GM12878 (cell line): Measurements from ENCODE around the gene CAPN10. TPM values are rescaled to one million over a fixed set of nuclear protein-coding genes. Genes with fewer than 3 reads are reported as not detected.

Experiments used
- ATAC-seq: fragments of 200-7000 bp; cut with Tn5 transposase; 3 replicates; pipeline ENCODE4 v1.9.1; 2020; ENCODE audit warnings: mild to moderate bottlenecking, moderate library complexity
- BruUV-seq: library from RNA; stranded (reverse); fragments of 400-500 nt; replicated peaks from 2 replicates; lab custom pipeline; 2021; lab: Mats Ljungman, UMichigan
- CTCF ChIA-PET: fragments of 300-600 bp; sonication (Branson Sonifier 250); formaldehyde crosslinking; extraction: SDS; loops from one replicate; lab custom pipeline; 2021; ENCODE audit warnings: inconsistent platforms; lab: Yijun Ruan, JAX
- POLR2A ChIA-PET: fragments of 350-600 bp; formaldehyde crosslinking; extraction: SDS; loops from one replicate; lab custom pipeline; 2021; ENCODE audit warnings: inconsistent platforms; lab: Charles Lee
- RAD21 ChIA-PET: fragments of 300-600 bp; sonication (Branson Sonifier 250); formaldehyde crosslinking; loops from one replicate; lab custom pipeline; 2023; ENCODE audit warnings: antibody characterized with exemption; ENCODE audit not compliant: unreplicated experiment; lab: Charles Lee
- SMC1A ChIA-PET: fragments of 300-600 bp; sonication (Branson Sonifier 250); formaldehyde crosslinking; loops from one replicate; lab custom pipeline; 2023; ENCODE audit not compliant: unreplicated experiment, uncharacterized antibody; lab: Charles Lee
- DNase-seq: peaks from one replicate; pipeline ENCODE4 v3.0.0-alpha.2; 2011; ENCODE audit warnings: low read depth, low spot score
- FAIRE-seq: peaks from 3 replicates; lab custom pipeline; 2011; peaks lifted over from hg19 to GRCh38; lab: Jason Lieb, UNC
- H2AFZ ChIP-seq: 2 replicates; pipeline ENCODE4 v1.6.0; 2011; ENCODE audit warnings: low read depth, low read length, control low read depth; ENCODE audit not compliant: control insufficient read depth
- H3K27ac ChIP-seq: 2 replicates; pipeline ENCODE4 v1.5.1; 2011; ENCODE audit warnings: control low read depth; ENCODE audit not compliant: control insufficient read depth, insufficient read depth
- H3K27me3 ChIP-seq, 2 experiments: replicated peaks in 1 of 2; 2 replicates each; pipeline versions ENCODE4 v1.6.0 to v1.6.1; 2011; ENCODE audit warnings: low read length in 1 of 2; ENCODE audit not compliant: control insufficient read depth in 2 of 2, insufficient read depth in 2 of 2
- H3K36me3 ChIP-seq, 2 experiments: 2 replicates each; pipeline ENCODE4 v1.5.1; 2011; ENCODE audit warnings: low read length in 1 of 2; ENCODE audit not compliant: control insufficient read depth in 2 of 2, insufficient read depth in 2 of 2
- H3K4me1 ChIP-seq: 2 replicates; pipeline ENCODE4 v1.6.1; 2011; ENCODE audit warnings: mild to moderate bottlenecking, low read length, moderate library complexity, mixed read lengths; ENCODE audit not compliant: control insufficient read depth, insufficient read depth
- H3K4me2 ChIP-seq: 2 replicates; pipeline ENCODE4 v1.6.0; 2011; ENCODE audit warnings: control low read depth; ENCODE audit not compliant: control insufficient read depth, insufficient read depth
- H3K4me3 ChIP-seq: fragments of 200-600 bp; sonication (generic); 2 replicates; pipeline ENCODE4 v1.5.1; 2016
- H3K79me2 ChIP-seq: 2 replicates; pipeline ENCODE4 v1.6.0; 2011; ENCODE audit warnings: low read length; ENCODE audit not compliant: control insufficient read depth, insufficient read depth
- H3K9ac ChIP-seq: 2 replicates; pipeline ENCODE4 v1.8.0; 2011; ENCODE audit warnings: low read length, control low read depth, mixed read lengths; ENCODE audit not compliant: control insufficient read depth, insufficient read depth
- H3K9me3 ChIP-seq: replicated peaks from 3 replicates; pipeline ENCODE4 v1.5.1; 2011; ENCODE audit warnings: mild to moderate bottlenecking, low read length; ENCODE audit not compliant: control insufficient read depth, insufficient read depth
- H4K20me1 ChIP-seq: 2 replicates; pipeline ENCODE4 v1.6.0; 2011; ENCODE audit not compliant: control insufficient read depth, insufficient read depth
- RELB ChIP-seq: fragments of 450-650 bp; IDR thresholded peaks from 2 replicates; pipeline ENCODE4 v1.6.1; 2017; ENCODE audit warnings: low read depth, mild to moderate bottlenecking, moderate library complexity
- STAT1 ChIP-seq: fragments of 450-650 bp; conservative IDR thresholded peaks from 2 replicates; pipeline ENCODE4 v1.6.1; 2014; ENCODE audit warnings: antibody characterized with exemption, mild to moderate bottlenecking
- USF2 ChIP-seq: IDR thresholded peaks from 2 replicates; pipeline ENCODE4 v1.6.1; 2011; ENCODE audit warnings: low read depth, low read length, improper control_type of control experiment, borderline replicate concordance
- ZBED1 ChIP-seq: IDR thresholded peaks from 2 replicates; pipeline ENCODE4 v1.6.1; 2016; ENCODE audit warnings: borderline replicate concordance
- WGBS: methylation state at CpG from one replicate; pipeline ENCODE4 v1.1.6; 2016; ENCODE audit warnings: low lambda C conversion rate; ENCODE audit not compliant: insufficient replicate concordance, insufficient coverage; ENCODE audit errors: missing lambda C conversion rate; 5-methylcytosine and 5-hydroxymethylcytosine counted together
- in situ Hi-C: fragments of 300-500 bp; cut with MboI; formaldehyde crosslinking; loops from 9 replicates; pipeline ENCODE4 v1.14.3; 2018; ENCODE audit warnings: mixed read lengths
- intact Hi-C: fragments of 100-400 bp; cut with micrococcal nuclease; formaldehyde crosslinking; loops from one replicate; pipeline ENCODE4 v1.14.2; 2022; ENCODE audit not compliant: unreplicated experiment
- polyA plus RNA-seq, 11 experiments: library from polyadenylated mRNA; depleted of rRNA in 4 of 11; unstranded in 6 of 11; stranded (reverse) in 5 of 11; fragments of >200 nt; fragmentation: Nextera tagmentation in 4 of 11; fragmentation: Illumina TruSeq in 1 of 11; extraction: Ambion mirVana in 4 of 11; extraction: Trizol in 1 of 11; gene quantifications; 1 replicate in 1 of 11; 2 replicates in 10 of 11; pipeline versions ENCODE4 v1.2.1 to v1.2.3, GENCODE V29; 2011 to 2016; ENCODE audit warnings: inconsistent platforms in 2 of 11, missing spikeins in 2 of 11, low read depth in 1 of 11
- total RNA-seq, 4 experiments: library from RNA; depleted of rRNA in 3 of 4; stranded (reverse); fragments of >200 nt in 3 of 4; fragmentation: Illumina TruSeq in 1 of 4; extraction: Trizol in 1 of 4; gene quantifications; 2 replicates each; pipeline versions ENCODE4 v1.2.1 to v1.2.3, GENCODE V29; 2013 to 2021

Gene CAPN10
- total and polyA plus RNA-seq, 10 of the 15 experiments (the other 5 are each of a cell fraction or from before 2014, with no cell fraction given) = 0.37 to 40.6 (median 17.5) TPM

- H3K4me2 ChIP-seq = no peak overlapping the region
- RAD21 ChIA-PET = no interaction called here
- CTCF ChIA-PET = no interaction called here
Measured at GRCh38 chr2:240618776-240619175, 32.2 kb downstream of the CAPN10 start.

More at GRCh38 chr2:240618776-240619175, 32.2 kb downstream of the CAPN10 start:
- Histone ChIP-seq H3K27me3 (no peaks in the 10 kb centered on the region), H3K9ac (no peak overlapping the region), H4K20me1 (no peaks in the 10 kb centered on the region), H3K27ac (no peak overlapping the region), H3K4me3 (no peak overlapping the region)
- ChIA-PET SMC1A (no interaction called here), POLR2A (no interaction called here)
- BruUV-seq = no TSS peak
- no peak for FAIRE-seq
- TF ChIP-seq STAT1 = no peak
- no peak for TF ChIP-seq ZBED1
- no peak for TF ChIP-seq USF2
- TF ChIP-seq RELB = no peak
- TF ChIP-seq, all 136 proteins: peak for 0
- ATAC-seq = no peak
- no peaks in the 10 kb centered on the region for H3K79me2 ChIP-seq
- intact Hi-C loops = no loop called here
- no peak overlapping the region for H2AFZ ChIP-seq
- no peaks in the 10 kb centered on the region for H3K36me3 ChIP-seq
- H3K9me3 ChIP-seq = peaks cover 12% of the 10 kb centered on the region
- no peak for DNase-seq
- H3K4me1 ChIP-seq = peaks cover 29% of the 10 kb centered on the region
- in situ Hi-C loops = no loop called here
- 67% methylated on average over 6 of the region's 6 CpGs for WGBS
